DOHH2 (cell line): Measurements from ENCODE around the gene AVPR1B.

ENCODE experiments used
- EZH2phosphoT487 ChIP-seq: fragments of 200-600 bp; sonication (generic); IDR thresholded peaks from 2 replicates; pipeline ENCODE4 v1.6.1; 2017; ENCODE audit warnings: borderline replicate concordance, mild to moderate bottlenecking, antibody characterized with exemption, low read length, moderate library complexity, mixed read lengths
- TF ChIP-seq, protein P1 (sequence below): fragments of 200-600 bp; sonication (generic); IDR thresholded peaks from one replicate; pipeline ENCODE4 v1.5.1; 2014; ENCODE audit warnings: antibody characterized with exemption, mild to moderate bottlenecking, low read depth, low read length; ENCODE audit not compliant: poor library complexity, severe bottlenecking

DNA sequence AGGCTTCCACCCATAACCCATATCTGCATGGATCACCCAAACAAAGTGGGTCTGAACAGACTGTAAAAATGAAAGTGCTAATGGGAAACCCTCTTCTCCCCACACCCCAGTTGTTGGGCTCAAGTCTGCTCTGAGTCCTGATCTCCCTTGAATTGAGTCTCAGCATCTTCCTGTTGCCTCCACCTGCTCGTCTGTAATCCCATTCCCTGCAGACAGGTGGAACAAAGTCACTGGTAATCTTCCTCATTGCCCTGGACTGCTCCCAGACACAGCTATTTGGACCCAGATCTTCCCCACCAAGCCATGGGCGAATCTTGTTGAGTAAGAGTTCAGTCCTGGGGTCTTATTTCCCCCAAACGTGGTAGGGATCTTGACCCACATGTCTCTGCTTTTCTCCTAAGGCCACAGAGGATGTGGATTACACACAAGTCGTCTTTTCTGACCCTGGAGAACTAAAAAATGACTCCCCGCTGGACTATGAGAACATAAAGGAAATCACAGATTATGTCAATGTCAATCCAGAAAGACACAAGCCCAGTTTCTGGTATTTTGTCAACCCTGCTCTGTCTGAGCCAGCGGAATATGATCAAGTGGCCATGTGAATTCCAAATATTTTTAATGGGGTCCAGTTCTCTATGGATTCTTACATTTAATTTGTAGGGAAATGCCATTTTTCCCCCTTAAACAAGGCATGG lies 15.7 kb downstream of the AVPR1B start:
- TF ChIP-seq, protein P1, sequence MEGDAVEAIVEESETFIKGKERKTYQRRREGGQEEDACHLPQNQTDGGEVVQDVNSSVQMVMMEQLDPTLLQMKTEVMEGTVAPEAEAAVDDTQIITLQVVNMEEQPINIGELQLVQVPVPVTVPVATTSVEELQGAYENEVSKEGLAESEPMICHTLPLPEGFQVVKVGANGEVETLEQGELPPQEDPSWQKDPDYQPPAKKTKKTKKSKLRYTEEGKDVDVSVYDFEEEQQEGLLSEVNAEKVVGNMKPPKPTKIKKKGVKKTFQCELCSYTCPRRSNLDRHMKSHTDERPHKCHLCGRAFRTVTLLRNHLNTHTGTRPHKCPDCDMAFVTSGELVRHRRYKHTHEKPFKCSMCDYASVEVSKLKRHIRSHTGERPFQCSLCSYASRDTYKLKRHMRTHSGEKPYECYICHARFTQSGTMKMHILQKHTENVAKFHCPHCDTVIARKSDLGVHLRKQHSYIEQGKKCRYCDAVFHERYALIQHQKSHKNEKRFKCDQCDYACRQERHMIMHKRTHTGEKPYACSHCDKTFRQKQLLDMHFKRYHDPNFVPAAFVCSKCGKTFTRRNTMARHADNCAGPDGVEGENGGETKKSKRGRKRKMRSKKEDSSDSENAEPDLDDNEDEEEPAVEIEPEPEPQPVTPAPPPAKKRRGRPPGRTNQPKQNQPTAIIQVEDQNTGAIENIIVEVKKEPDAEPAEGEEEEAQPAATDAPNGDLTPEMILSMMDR = no peak
- TF ChIP-seq EZH2phosphoT487 = no peak
